AG04450 (cell line): Measurements from ENCODE around the gene CXCR5. TPM values are rescaled to one million over a fixed set of nuclear protein-coding genes. Genes with fewer than 3 reads are reported as not detected.
A peak's percentile ranks its signal among the peaks of the same experiment; 100 is the strongest.

Experiments
- CTCF ChIA-PET: fragments of 300-600, 350-600 bp; formaldehyde crosslinking; extraction: SDS; loops from one replicate; lab custom pipeline; 2022; ENCODE audit warnings: antibody characterized with exemption, inconsistent platforms; lab: Charles Lee
- POLR2A ChIA-PET: fragments of 350-600 bp; formaldehyde crosslinking; extraction: SDS; loops from one replicate; lab custom pipeline; 2021; ENCODE audit warnings: antibody characterized with exemption, inconsistent platforms; lab: Yijun Ruan, JAX
- DNase-seq: peaks from one replicate; pipeline ENCODE4 v3.0.0-alpha.2; 2011; ENCODE audit warnings: low read depth, low spot score
- H3K27ac ChIP-seq: one replicate; pipeline ENCODE4 v1.5.1; 2012; ENCODE audit warnings: low read depth, low read length, control low read depth
- H3K27me3 ChIP-seq: one replicate; pipeline ENCODE4 v1.6.0; 2012; ENCODE audit warnings: low read length; ENCODE audit not compliant: control insufficient read depth, insufficient read depth
- H3K4me3 ChIP-seq: 2 replicates; pipeline ENCODE4 v1.5.1; 2011; ENCODE audit warnings: mild to moderate bottlenecking, low read depth, low read length, control low read depth
- H3K9me3 ChIP-seq: 2 replicates; pipeline ENCODE4 v1.5.1; 2012; ENCODE audit warnings: low read length; ENCODE audit not compliant: control insufficient read depth, insufficient read depth
- CTCF ChIP-seq: IDR thresholded peaks from 2 replicates; pipeline ENCODE4 v1.5.1; 2011; ENCODE audit warnings: low read depth, low read length, control low read depth, inconsistent platforms
- polyA plus RNA-seq: library from polyadenylated mRNA; depleted of rRNA; stranded (reverse); fragments of >200 nt; gene quantifications from 2 replicates; pipeline ENCODE4 v1.2.3, GENCODE V29; 2011

Gene CXCR5
- polyA plus RNA-seq, 1 experiment, result not detected

- DNase-seq, result no peak
- Histone ChIP-seq H3K4me3 (no peak overlapping the region; the same call in 1 of the 2 replicates), H3K9me3 (no peaks in the 10 kb centered on the region; the same call in 1 of the 2 replicates), H3K27me3 (no peaks in the 10 kb centered on the region), H3K27ac (peak overlapping the region; percentile 92)
- TF ChIP-seq CTCF, result no peak
- CTCF ChIA-PET, result interaction anchor here (0.5 to 6.4 kb wide), 4 partner anchors 17 to 1806 kb away, joined by 3 to 76 read pairs (median 6); no protein-coding TSS in a partner anchor
- POLR2A ChIA-PET, result interaction anchor here (0.6 to 5.1 kb wide), 2 partner anchors 13 to 213 kb away, joined by 3 to 81 read pairs; partner anchors contain the start of gene BCL9L
Measured at GRCh38 chr11:118912742-118913410, 29.2 kb downstream of the CXCR5 start.

- TF ChIP-seq CTCF, result no peak
- DNase-seq, result no peak
- H3K9me3 ChIP-seq, result no peaks in the 10 kb centered on the region; the same call in 1 of the 2 replicates
- ChIA-PET CTCF (interaction anchor here (0.6 to 6.4 kb wide), 4 partner anchors 12 to 224 kb away, joined by 3 to 76 read pairs (median 6); partner anchors contain the start of gene BCL9L), POLR2A (interaction anchor here (5.1 kb wide), 1 partner anchor 13 kb away, joined by 81 read pairs; the partner anchor contains the start of gene BCL9L)
- peak overlapping the region; percentile 92 for H3K27ac ChIP-seq
- H3K27me3 ChIP-seq, result no peaks in the 10 kb centered on the region
- 0 out of 2 replicates have a peak overlapping the region, but pooled peaks have one; percentile 10 for H3K4me3 ChIP-seq
Measured at GRCh38 chr11:118913411-118914125, 29.9 kb downstream of the CXCR5 start.

- ChIA-PET POLR2A (no interaction called here), CTCF (interaction anchor here (0.8 to 6.4 kb wide), 3 partner anchors 12 to 16 kb away, joined by 3 to 76 read pairs (median 3); partner anchors contain the start of gene BCL9L)
- Histone ChIP-seq H3K27me3 (no peaks in the 10 kb centered on the region), H3K4me3 (no peak overlapping the region), H3K27ac (peak overlapping the region; percentile 70), H3K9me3 (no peaks in the 10 kb centered on the region; the same call in 1 of the 2 replicates)
- TF ChIP-seq CTCF, result no peak
- no peak for DNase-seq
Measured at GRCh38 chr11:118914178-118914918, 30.7 kb downstream of the CXCR5 start.

- POLR2A ChIA-PET, result no interaction called here
- no peak for TF ChIP-seq CTCF
- Histone ChIP-seq H3K27me3 (no peaks in the 10 kb centered on the region), H3K4me3 (no peak overlapping the region), H3K9me3 (no peaks in the 10 kb centered on the region; the same call in 1 of the 2 replicates), H3K27ac (no peak overlapping the region)
- no peak for DNase-seq
- CTCF ChIA-PET, result interaction anchor here (0.8 kb wide), 1 partner anchor 16 kb away, joined by 3 read pairs; no protein-coding TSS in a partner anchor
Measured at GRCh38 chr11:118914987-118915386, 31.3 kb downstream of the CXCR5 start.
